ENCODE data around the gene DLG2.

The DLG2 gene

DNA sequence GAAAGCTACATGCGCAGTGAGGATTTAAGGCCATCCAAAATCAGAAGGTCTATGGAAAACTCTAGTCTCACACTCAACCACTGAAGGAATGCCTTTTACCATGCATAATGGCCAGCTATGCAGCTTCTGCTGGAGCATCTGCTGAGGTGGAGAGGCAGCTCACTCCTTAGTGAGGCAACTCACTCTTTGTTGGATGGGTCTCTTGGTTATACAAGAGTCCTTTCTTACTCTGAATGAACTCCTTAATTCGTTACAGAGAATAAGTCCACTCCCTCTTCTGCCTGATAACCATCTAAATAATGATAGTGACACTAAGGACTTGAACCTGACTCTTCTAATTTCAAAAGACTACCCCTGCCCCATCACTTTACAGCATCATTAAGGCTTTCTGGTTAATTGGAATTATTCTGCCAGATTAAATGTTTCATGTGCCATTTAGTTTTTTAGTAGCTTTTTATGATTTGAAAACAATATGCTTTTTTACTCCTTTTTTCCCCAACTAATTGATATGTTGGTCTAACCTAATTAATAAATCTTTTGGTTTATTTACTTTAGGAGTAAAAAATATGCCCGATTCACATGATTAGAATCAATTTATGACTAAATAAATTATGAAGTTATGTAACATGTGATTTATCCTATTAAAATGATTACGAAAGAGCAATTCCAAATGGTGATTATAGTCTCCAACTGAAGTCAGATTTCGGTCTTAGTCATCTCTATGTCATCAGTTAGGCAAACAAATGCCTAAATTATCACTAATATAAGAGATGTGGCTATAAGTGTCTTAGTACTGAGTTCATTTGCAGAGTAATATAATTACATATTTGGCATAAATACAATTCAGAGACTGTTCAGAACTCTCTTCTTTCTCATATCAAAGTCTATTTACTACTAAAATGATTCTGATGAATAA, 2054.3 kb downstream of the DLG2 start:
- no peak for DNase-seq

DNA sequence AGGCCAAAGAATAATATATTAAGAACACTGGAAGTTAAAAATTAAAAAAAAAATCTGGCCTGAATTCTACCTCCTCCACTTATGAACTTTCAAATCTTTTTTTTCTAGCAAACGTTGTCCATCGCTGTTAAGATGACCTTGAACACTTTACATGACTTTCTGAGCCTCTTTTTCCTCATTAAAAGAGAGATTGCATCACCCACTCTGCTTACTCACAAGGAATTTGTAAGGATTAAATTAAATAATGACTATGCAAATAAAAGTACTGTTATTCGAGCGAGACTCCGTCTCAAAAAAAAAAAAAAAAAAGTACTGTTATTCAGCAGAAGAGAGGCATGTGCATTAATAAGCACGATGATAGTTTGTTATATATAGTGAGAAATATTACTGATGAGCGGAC, 2055.8 kb downstream of the DLG2 start:
- no peak for DNase-seq

DNA sequence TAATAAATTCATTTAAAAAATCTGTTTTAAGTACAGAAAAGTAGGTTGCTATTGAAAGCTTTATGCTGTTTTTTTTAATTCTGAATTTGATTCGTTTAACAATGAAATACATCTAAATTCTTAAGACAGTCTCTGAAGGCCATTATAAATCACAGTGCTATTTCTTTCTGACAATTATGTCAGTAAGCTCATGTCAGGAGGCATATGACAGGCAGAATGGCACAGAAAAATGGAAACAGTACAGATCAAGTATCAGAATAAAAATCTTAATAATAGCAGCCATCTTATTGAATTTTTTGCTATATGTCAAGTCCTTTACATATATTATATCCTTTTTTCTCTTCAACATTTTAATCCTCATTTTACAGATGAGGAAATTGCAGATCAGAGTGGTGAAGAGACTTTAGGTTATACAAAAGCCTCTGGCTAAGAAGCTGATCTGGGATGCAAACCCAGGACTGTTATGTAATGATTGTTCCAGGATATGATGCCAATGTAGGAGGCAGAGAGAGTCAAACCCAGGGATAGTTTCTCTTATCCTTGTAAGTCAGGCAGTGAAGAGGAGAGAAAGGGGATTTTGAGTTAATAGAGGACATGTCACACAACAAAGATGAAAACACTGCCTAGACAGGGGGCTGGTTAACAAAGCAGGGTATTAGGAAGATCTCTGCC, 2057.9 kb downstream of the DLG2 start:
- DNase-seq = peak; percentile 9

DNA sequence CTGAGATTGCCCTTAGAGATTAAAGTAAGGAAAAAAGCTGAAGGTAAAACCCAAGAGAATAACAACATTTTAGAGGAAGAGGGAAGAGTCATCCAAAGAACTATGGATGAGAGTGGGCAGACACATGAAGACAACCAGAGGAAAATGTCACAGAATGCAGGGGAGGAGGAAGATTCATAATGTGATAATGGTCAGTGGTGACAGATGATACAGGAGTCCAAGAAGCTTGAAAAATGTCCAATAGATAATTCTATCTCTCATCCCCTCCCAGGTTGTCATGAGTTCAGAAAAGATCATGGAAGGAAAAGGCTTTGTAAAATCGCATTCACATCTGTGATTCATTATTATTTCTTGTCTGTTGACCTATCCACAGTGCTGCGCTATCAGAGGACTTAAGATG, 2058.6 kb downstream of the DLG2 start:
- DNase-seq = no peak

DNA sequence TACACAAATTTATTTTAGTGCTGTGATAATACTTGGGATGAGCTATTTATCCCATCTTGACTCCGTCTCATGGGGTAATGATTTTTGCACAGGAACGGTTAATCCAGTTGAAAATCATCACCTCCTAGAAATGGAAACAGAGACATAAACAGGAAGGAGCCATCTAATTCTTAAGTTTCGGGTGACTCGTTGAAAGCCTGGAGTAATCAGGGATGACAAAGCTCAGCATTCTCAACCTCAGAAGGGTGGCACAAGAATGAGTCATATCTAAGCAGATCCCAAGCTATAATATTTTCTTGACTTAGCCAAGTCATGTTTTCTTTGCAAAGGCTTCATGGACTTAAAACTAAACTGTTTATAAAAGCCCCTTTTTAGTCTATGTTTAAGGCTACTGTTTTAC, 2060.2 kb downstream of the DLG2 start:
- no peak for DNase-seq

DNA sequence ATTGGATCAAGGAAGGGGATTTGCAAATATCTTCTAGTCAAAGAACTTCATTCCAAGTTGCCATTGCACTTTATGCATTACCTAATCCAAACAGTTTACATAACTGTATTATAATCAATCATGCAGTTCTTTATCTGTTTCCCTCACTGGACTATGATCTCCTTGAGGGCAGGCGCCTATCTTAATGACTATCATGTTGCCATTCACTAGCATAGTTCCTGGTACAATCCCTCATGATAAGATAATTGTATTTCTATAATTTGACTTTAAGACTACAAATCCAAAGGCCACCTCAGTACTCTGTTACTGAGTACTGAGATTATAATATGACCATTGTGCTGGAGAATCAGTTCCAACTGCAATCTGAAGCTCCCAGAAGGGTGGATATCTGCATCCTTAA, 2062.3 kb downstream of the DLG2 start:
- no peak for DNase-seq

DNA sequence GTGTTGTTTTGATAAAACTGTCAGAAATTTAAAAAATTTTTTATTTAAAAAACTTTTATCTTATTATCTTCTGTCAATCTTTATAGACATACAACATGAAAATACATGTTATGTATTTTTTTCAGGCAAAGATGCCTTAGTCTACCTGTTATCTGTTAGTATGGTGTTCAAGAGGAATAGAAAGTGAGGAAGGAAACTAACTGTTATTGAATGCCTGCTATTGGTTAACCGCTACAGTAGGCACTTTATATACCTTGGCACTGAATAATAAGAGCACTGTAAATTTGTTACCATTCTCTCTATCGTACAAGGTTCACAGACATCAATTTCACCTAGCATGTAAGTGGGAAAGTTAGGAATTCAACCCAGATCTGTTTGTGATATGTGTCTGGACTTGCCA, 2068.9 kb downstream of the DLG2 start:
- no peak for DNase-seq

DNA sequence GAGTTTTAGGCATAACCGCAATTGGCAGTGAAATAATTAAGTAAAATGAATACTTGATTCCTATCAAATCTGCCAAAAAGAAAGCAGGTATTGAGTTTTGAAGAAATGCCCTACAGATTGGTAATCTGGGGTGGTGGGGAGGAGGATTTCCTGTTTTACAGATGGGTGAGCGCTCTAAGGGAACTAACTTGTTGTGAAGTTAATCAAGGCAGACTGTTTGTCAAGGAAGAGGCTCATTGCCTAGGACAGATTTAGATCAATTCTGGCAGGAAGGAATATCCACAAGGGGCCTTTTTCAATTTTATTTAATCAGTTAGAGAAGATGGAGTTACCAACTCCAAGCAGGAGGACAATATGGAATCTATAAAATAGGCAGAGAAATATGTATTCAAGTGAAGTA, 2069.5 kb downstream of the DLG2 start:
- no peak for DNase-seq

DNA sequence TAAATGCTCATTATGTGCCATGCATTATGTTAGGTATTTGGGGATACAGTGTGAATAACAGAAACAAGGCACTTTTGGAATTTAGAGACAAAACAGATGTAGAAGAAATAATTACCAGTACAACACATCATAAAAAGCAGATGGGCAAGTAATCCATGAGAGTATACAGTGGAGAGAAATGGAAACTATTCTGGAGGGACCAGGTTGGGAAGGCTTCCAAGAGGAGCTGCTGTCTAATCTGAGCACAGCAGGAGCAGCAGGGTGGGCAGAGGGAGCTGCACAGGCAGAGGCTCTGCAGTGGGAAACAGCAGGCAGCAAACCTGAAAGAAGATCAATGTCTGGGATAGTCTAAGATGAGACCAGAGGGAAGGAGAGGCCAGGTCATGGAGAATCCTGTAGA, 2072.3 kb downstream of the DLG2 start:
- DNase-seq = no peak

DNA sequence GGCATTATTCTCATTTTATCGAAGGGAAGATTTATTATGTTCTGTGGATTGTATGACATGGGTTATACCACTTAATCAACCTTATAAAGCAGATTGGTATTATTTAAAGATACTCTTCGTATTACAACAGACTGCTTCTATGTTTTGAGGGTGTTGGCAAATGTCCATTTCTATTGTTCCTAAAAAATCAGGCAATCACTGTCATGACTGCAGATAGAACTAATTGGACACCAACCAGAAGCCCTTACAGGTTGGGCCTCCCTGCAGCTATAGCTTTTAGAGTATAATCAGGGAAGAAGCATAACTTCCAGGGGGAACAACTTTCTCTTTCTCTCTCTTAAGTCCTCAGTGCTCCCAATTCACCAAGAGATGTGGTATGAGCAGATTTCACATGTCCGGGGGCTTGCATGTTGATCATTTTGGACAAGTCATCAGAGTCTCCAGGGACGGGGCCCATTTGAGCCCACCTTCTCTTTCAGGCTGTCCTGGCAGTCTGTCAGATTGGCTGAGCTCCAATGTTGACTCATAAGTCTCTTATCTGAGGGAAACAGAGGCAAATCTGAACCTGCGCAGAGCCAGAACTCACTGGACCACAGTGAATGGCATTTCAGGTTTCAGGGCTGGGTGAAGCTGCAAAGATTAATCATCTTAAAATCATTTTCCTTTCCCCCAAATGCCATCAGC, 2077.0 kb downstream of the DLG2 start:
- no peak for DNase-seq

DNA sequence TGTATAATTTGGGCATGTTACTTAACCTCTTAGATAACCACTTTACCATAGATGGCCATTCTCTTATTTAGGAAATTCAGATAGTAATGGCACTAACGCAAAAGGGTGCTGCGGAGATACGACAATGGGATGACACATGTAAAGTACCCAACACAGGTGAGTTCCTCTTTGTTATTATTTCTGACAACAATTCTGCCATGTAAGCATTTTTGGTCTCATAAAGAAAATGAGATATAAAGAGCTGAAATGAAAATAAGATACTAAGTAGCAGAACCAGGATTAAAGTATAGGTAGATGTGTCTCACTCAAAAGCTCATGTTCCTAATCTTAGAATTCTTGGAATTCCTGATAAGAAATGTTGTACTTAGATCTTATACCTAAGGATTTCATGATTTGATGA, 2080.8 kb downstream of the DLG2 start:
- DNase-seq = no peak

DNA sequence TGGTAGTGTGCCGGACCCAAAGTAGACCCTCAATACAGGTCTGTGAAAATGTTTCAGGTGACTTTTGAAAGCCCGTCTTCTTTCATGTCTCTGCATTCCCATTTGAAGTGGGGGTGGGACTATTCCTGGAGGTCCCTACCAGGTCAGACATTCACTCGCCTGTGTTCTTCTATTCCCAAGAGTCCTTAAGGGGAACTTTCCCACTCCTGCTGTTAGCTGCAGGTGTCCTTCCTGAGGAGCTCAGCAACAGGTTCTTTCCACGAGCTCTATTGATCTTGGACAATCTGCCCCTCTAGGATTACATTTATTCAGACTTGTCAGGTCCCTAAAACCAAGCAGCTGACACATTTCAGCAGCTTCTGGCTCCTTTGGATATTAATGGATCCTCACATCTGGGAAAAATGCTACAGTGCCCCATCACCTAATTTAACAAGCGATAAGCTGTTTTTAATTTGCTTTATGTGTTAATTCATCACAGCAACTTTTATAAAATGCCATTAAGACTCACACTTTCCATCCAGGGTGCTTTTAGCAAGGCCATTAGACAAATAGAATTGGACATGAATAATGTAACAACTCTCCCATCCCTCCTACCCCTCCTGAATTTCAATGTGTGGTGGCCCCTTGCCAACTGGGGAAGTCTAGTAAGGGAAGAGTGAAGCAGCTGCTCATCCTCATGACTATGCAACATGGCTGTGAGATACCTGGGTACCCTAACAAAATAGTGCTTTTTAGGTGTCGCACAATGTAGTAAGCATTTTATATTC, 2081.5 kb downstream of the DLG2 start:
- peak; percentile 20 for DNase-seq

DNA sequence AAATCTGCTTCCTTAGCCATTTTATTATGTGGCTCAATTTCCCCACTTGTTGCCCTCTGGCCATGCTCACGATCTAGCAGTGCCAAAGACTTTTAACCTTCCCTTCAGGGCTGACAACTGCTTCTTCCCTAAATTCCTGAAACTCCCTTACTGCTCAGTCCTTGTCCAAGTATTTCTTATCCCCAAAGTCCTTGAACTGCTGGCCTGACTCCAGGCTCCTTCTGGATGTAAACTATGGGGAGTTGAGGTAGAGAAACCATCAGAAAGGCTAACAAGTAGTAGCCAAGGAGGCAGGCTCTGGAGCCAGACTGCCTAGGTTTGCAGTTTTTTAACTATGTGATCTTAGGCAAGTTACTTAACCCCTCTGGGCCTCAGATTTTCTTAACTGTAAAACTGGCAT, 2082.3 kb downstream of the DLG2 start:
- DNase-seq = no peak

DNA sequence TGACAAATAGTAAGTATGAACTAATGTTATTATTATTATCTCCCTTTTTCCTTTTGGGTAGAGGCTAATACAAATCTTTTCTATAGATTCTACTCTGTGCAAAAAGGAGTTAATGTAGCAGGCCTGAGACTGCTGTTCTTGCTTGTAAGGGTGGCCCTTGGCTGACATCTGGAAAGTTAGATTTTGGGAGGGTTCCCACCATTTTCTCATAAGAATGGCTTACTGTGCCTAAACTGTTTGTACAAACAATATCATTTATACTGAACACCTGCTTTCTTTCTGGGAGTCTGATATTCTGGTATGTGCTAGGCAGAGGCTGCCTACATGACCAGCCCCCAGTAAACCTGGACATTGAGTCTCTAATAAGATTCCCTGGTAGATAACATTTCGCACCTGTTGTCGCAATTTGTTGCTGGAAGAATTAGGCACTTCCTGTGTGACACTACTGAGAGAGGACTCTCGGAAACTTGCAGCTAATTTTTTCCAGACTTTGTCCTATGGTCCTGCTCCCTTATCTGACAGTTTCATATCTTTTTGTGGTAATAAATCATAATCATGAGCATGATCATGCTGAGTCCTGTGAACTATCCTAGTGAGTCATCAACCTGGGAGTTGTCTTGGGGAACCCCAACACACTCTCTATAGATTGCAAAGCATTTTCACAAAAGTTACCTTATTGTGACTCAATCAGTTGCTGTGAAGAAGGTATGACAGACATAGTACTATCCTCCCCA, 2083.3 kb downstream of the DLG2 start:
- DNase-seq = no peak

DNA sequence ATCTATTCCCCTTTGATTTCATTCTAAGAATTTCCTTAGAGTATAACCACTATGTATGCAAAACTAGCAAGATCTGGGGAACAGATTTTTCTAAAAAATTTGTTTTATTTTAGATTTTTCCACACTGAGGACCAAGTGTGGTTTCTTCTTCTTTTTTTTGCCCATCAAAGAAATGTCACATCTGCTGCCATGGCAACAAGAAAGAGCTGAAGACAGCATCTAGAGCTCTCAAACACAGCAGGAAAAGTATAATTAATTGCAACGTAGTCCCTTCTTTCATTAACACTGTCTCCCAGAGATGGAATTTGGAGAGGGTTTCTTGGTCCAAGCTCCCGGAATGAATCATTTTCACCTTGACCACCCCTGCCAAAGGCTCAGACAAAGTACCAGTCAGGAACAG, 2084.3 kb downstream of the DLG2 start:
- DNase-seq = no peak

DNA sequence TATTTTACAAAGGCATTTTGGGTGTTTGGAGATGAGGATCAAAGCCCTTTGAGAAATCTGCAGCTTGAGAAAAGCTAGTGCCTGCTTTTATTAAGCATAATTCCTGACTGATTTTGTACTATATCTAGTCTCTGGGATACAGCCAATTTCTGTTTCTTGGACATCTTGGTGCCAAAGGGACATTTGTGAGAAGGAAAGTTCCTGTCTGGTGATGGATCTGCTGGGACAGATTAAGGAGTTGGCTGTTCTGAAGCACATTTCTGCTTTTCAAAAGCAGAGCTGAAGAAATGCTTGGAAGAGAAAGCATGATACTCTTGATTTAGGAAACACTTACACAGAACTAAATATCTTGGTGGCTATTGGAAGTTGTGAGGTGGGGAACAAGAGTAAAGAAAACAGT, 2086.4 kb downstream of the DLG2 start:
- DNase-seq = no peak

DNA sequence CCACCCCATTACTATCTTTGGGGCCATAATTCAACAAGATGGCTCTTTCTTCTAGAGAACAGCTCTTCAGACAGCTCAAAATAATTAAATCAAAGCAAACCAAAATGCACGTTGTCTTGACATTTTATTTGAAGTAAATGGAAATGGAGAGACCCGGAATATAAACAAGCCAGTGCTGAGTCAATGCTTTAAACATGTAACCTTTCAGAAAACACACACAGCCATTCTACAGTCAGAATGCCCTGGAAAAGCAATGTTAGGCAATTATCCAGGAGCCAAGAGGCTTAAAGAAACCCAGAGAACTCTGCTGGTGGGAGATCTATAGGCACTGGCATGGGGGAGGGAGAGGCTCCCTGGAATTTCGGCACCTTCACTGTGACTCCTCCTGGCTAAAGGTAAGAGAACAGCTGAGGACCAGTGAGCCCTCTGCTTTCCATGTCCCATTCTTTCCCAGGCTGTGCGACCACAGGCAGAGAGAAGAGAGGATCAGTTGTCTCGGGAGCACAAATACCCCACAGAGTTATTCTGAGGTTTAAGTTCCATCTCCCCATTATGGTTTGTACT, 2086.9 kb downstream of the DLG2 start:
- no peak for DNase-seq

DNA sequence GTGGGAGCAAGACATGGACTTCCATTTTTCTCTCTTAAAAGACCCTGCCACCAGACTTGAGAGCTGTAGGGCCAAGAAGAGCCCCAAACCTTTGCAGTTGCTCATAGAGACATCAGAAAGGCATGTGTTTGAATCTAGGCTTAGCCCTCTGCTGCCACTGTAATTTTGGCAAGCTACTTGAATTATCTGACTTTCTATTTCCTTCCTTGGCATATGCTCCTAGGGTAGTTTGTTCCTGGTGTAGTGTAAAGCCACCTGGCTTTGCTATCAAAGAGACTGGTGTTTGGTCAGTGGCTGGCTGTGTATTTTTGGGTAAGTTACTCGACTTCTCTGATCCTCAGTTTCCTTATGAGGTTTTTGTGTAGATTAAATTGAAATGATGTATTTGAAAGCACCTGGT, 2088.9 kb downstream of the DLG2 start:
- DNase-seq = no peak

DNA sequence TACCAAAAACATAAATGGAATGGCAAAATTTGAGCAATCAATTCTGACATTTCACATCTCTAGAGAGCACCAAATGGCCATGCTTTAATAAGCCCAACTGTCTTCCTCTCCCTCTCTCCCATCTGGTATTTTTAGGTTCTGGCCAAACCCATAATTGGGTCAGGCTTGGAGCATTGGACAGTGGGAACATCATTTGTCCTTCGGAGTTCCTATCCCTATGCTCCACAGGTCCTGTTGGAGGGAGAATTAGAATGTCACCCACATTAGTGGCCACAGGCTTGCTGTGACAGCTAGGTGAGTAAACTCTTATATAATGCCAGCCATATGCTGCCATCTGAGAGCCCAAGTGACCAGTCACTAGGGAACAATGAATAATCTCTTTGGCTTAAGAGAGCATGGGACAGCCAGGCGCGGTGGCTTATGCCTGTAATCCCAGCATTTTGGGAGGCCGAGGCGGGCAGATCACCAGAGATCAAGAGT, 2090.0 kb downstream of the DLG2 start:
- DNase-seq = no peak

DNA sequence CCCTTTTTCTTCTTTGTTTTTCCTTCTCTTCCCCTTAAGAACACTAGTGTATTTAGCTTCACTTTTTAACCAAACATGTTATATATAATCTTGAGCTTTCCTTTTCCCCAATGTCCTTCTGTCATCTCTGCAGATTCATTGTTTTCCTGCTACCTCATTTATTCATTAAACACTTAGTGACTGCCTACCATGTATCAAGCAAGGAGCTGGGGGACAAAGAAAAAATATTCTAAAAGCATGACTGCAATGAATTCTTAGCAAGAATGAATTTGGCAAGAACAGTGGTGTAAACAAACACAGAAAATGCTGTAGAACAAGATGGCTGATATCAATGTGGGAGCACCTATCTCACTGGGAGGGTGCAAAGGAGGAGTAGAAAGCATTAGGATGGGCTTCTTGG, 2094.0 kb downstream of the DLG2 start:
- no peak for DNase-seq

DNA sequence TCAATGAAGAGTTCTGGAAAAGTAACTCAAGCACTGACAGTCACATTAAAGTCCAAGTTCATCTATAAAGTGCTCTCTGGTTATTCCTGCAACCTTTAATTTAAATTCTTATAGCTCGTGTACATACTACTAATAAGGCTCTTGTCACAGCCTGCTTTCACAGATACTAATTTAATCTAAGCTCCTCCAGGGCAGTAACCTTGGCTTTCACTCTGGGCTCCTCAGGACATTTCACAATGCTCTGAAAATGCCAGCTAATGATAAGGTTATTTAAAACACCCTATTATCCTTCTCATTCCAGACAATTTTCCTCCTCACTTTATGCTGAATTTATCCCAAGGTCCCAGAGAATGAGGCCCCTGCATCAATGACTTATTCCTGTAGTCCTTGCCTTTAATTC, 2098.3 kb downstream of the DLG2 start:
- DNase-seq = no peak

DNA sequence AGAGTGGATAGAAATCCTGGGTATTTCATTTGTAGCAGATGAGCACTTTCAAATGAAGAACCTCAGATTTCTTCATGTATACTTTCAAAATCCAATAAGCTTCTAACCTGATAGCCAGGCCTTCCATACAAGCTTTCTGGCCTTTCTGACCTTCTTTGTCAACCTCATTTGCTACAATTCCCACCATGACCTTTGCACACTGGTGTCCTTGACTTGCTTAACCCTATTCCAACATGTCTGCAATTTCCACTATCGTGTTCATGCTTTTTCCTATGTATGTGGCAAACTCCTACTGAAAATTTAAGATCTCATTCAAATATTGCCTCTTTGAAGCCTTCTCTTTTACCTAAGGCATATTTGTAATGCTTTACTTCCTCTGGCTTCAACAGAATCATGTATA, 2098.9 kb downstream of the DLG2 start:
- no peak for DNase-seq

Data from midbrain (tissue), 1 donor.